ENCODE results near the gene TMEM81.

Gene TMEM81

GRCh38 chr1:205052690-205053089 lies 31.6 kb downstream of the TMEM81 start:
- TF ChIP-seq REST (IDR thresholded peaks at IDR 0.05; ENCODE audit: insufficient read depth in 1 of 2, low read depth in 2 of 2, low read length in 2 of 2) (no peak), POLR2AphosphoS5 (IDR thresholded peaks at IDR 0.05; ENCODE audit: low read depth, low read length) (no peak), TAF1 (IDR thresholded peaks at IDR 0.05; ENCODE audit: borderline replicate concordance, insufficient read depth, low read length) (no peak), SIN3A (IDR thresholded peaks at IDR 0.05; ENCODE audit: borderline replicate concordance, insufficient read depth, low read length) (no peak), FOXP2 (optimal IDR thresholded peaks at IDR 0.05; ENCODE audit: borderline replicate concordance, extremely low read depth, extremely low read length, insufficient read depth) (no peak)

- TF ChIP-seq POLR2AphosphoS5 (IDR thresholded peaks at IDR 0.05; ENCODE audit: low read depth, low read length), result no peak
Measured at GRCh38 chr1:205049479-205049878, 34.8 kb downstream of the TMEM81 start.

- TF ChIP-seq TAF1 (IDR thresholded peaks at IDR 0.05; ENCODE audit: borderline replicate concordance, insufficient read depth, low read length) (no peak), REST (IDR thresholded peaks at IDR 0.05; ENCODE audit: insufficient read depth in 1 of 2, low read depth in 2 of 2, low read length in 2 of 2) (no peak), SIN3A (IDR thresholded peaks at IDR 0.05; ENCODE audit: borderline replicate concordance, insufficient read depth, low read length) (no peak)
Measured at GRCh38 chr1:205048382-205048781, 35.9 kb downstream of the TMEM81 start.

DNA sequence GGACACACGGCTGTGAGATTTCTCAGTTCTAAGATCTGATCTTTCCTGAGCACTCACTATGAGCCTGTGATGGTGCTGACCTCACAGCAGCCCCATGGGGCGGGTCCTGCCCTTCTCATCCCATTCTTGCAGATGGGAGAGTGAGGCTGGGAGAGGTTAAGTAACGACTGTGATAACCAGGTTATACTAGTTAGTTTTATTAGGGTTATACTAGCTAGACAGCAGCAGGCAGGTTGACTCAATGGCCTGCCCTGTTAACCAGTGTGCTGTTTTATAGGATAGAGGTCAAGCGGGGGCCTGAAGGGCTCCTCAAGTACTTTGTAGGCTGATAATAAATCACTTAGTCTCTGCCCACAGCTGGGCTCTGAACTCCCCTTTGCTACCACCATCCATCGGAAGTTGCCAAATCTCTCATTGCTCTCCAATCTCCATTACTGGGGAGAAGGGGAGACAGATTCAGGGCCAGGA lies 36.5 kb downstream of the TMEM81 start:
- TF ChIP-seq POLR2AphosphoS5 (IDR thresholded peaks at IDR 0.05; ENCODE audit: low read depth, low read length) (no peak), FOXP2 (optimal IDR thresholded peaks at IDR 0.05; ENCODE audit: borderline replicate concordance, extremely low read depth, extremely low read length, insufficient read depth) (no peak), SIN3A (IDR thresholded peaks at IDR 0.05; ENCODE audit: borderline replicate concordance, insufficient read depth, low read length) (no peak)

DNA sequence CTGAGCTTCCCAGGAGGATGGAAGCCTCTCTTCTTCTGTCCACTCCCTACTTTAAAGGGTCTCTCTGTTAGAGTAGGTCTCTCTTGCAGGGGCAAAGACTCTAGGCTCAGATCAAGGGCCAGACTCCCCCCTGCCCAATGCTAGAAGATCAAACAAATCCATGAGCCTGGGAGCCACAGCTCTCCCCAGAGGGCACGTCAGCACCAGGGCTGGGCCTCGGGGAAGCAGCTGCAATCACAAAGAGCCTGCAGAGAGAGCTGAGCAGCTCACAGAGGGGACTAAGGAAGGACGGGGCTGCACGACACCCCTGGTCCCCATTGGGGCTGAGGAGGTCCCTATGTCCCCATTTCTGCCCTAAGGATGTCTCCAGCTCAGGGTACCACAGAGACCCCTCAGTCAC lies 37.4 kb downstream of the TMEM81 start:
- TF ChIP-seq SIN3A (IDR thresholded peaks at IDR 0.05; ENCODE audit: borderline replicate concordance, insufficient read depth, low read length), result no peak
- no peak for TF ChIP-seq POLR2AphosphoS5 (IDR thresholded peaks at IDR 0.05; ENCODE audit: low read depth, low read length)
- no peak for TF ChIP-seq FOXP2 (optimal IDR thresholded peaks at IDR 0.05; ENCODE audit: borderline replicate concordance, extremely low read depth, extremely low read length, insufficient read depth)

DNA sequence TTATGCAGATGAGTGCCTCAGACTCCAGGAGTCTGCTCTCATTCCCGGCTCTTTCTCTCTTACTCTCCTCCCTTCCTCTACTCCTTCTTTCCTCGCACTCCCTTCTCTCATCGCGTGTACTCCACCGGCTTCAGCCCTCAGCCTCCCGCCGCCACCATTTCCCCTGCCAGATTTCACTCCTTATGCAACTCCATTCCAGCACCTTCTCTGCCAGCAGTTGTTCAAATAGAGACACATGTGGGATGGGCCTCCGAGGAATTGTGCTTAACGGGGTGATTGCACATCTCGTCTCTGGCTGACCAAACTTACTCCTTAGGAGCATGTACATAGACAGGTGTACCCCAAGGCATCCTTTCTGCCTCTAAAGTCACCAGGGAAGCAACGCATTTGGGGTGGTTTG lies 39.1 kb downstream of the TMEM81 start:
- TF ChIP-seq POLR2AphosphoS5 (IDR thresholded peaks at IDR 0.05; ENCODE audit: low read depth, low read length) (no peak), SIN3A (IDR thresholded peaks at IDR 0.05; ENCODE audit: borderline replicate concordance, insufficient read depth, low read length) (no peak), TAF1 (IDR thresholded peaks at IDR 0.05; ENCODE audit: borderline replicate concordance, insufficient read depth, low read length) (no peak), REST (IDR thresholded peaks at IDR 0.05; ENCODE audit: insufficient read depth in 1 of 2, low read depth in 2 of 2, low read length in 2 of 2) (no peak), FOXP2 (optimal IDR thresholded peaks at IDR 0.05; ENCODE audit: borderline replicate concordance, extremely low read depth, extremely low read length, insufficient read depth) (no peak)

GRCh38 chr1:205044741-205045140 lies 39.5 kb downstream of the TMEM81 start:
- TF ChIP-seq REST (IDR thresholded peaks at IDR 0.05; ENCODE audit: insufficient read depth in 1 of 2, low read depth in 2 of 2, low read length in 2 of 2), result peak; percentile 31 to 89; a peak in 3 of 4 replicates
- no peak for TF ChIP-seq TAF1 (IDR thresholded peaks at IDR 0.05; ENCODE audit: borderline replicate concordance, insufficient read depth, low read length)
